ENCODE measurements around the gene PADI1.

Gene PADI1

GRCh38 chr1:17212487-17213121 is 7.7 kb downstream of the PADI1 start (continued):
- TF ChIP-seq ZNF561 (tag by site-specific recombination; IDR thresholded peaks at IDR 0.05; ENCODE audit: borderline replicate concordance) (0 out of 2 replicates have a peak, but pooled peaks have one; percentile 71), ZNF274 (IDR thresholded peaks at IDR 0.05; ENCODE audit: low read length) (no peak), ZNF274 (tag by site-specific recombination; IDR thresholded peaks at IDR 0.05; ENCODE audit: borderline replicate concordance) (no peak), ZNF48 (tag by site-specific recombination; IDR thresholded peaks at IDR 0.05) (no peak), ZNF544 (tag by site-specific recombination; IDR thresholded peaks at IDR 0.05) (no peak; the same call in 1 of the 2 replicates), ZNF701 (tag by site-specific recombination; IDR thresholded peaks at IDR 0.05) (no peak), ZSCAN30 (tag by site-specific recombination; IDR thresholded peaks at IDR 0.05) (no peak), ZBTB49 (tag by site-specific recombination; IDR thresholded peaks at IDR 0.05; ENCODE audit: low read depth) (no peak), ZNF530 (tag by site-specific recombination; IDR thresholded peaks at IDR 0.05; ENCODE audit: low read depth) (no peak), ZNF423 (tag by site-specific recombination; IDR thresholded peaks at IDR 0.05) (peak; percentile 61; the same call in 1 of the 2 replicates), ZNF623 (tag by site-specific recombination; IDR thresholded peaks at IDR 0.05) (no peak), ZBTB7A (tag by site-specific recombination; IDR thresholded peaks at IDR 0.05; ENCODE audit: low read depth) (no peak), ZNF202 (tag by site-specific recombination; IDR thresholded peaks at IDR 0.05; ENCODE audit: borderline replicate concordance) (no peak), ZNF830 (tag by site-specific recombination; IDR thresholded peaks at IDR 0.05; ENCODE audit: low read depth) (no peak), ZNF639 (tag by site-specific recombination; IDR thresholded peaks at IDR 0.05) (no peak), PRDM6 (tag by site-specific recombination; IDR thresholded peaks at IDR 0.05) (no peak), ZNF658 (tag by site-specific recombination; IDR thresholded peaks at IDR 0.05) (no peak), ZNF23 (tag by site-specific recombination; IDR thresholded peaks at IDR 0.05; ENCODE audit: borderline replicate concordance) (no peak), KLF1 (tag by site-specific recombination; IDR thresholded peaks at IDR 0.05) (peak; percentile 90), ZNF214 (tag by site-specific recombination; IDR thresholded peaks at IDR 0.05; ENCODE audit: borderline replicate concordance) (no peak), ZSCAN16 (tag by site-specific recombination; IDR thresholded peaks at IDR 0.05) (no peak), ZNF157 (tag by site-specific recombination; IDR thresholded peaks at IDR 0.05) (no peak), ZNF292 (tag by site-specific recombination; IDR thresholded peaks at IDR 0.05; ENCODE audit: borderline replicate concordance, low read depth) (no peak), ZNF239 (tag by site-specific recombination; IDR thresholded peaks at IDR 0.05) (no peak), ZSCAN23 (tag by site-specific recombination; IDR thresholded peaks at IDR 0.05) (no peak), BCL11B (tag by site-specific recombination; IDR thresholded peaks at IDR 0.05; ENCODE audit: low read depth) (peak; percentile 22; the same call in 1 of the 2 replicates), ZNF549 (tag by site-specific recombination; IDR thresholded peaks at IDR 0.05) (no peak), ZNF645 (tag by site-specific recombination; IDR thresholded peaks at IDR 0.05) (no peak), EGR2 (tag by site-specific recombination; IDR thresholded peaks at IDR 0.05; ENCODE audit: low read depth) (peak; percentile 84), ZNF146 (tag by site-specific recombination; IDR thresholded peaks at IDR 0.05) (no peak), GLI2 (tag by site-specific recombination; IDR thresholded peaks at IDR 0.05; ENCODE audit: borderline replicate concordance, low read depth) (no peak), GLIS1 (tag by site-specific recombination; IDR thresholded peaks at IDR 0.05) (peak; percentile 71), ZBTB6 (tag by site-specific recombination; IDR thresholded peaks at IDR 0.05) (no peak), ZNF529 (tag by site-specific recombination; IDR thresholded peaks at IDR 0.05; ENCODE audit: insufficient replicate concordance) (no peak)

Measured in HEK293 (cell line).